Heart right ventricle (tissue), 16 donors: ENCODE data around the gene CCDC86. TPM values are rescaled to one million over a fixed set of nuclear protein-coding genes. Genes with fewer than 3 reads are reported as not detected.
A peak's percentile ranks its signal among the peaks of the same experiment; 100 is the strongest.

Experiments used
- ATAC-seq, 8 donors: fragments of 200-7000 bp; cut with Tn5 transposase; one replicate each; pipeline ENCODE4 v1.9.1; 2020; ENCODE audit warnings: mild to moderate bottlenecking in 8 of 8, moderate library complexity in 8 of 8, moderate number of reproducible peaks in 1 of 8
- DNase-seq, 2 donors: peaks; one replicate each; pipeline ENCODE4 v3.0.0-alpha.2; 2020
- H3K27ac ChIP-seq, 10 donors: fragments of 200-600 bp; sonication (generic) in 2 of 10; one replicate each; pipeline versions ENCODE4 v1.5.0 to v1.8.0; 2020 to 2022; ENCODE audit warnings: mild to moderate bottlenecking in 3 of 10
- H3K27me3 ChIP-seq, 7 donors: fragments of 200-600 bp; one replicate each; pipeline ENCODE4 v1.8.0; 2021 to 2022; ENCODE audit warnings: mild to moderate bottlenecking in 2 of 7
- H3K36me3 ChIP-seq, 9 donors: fragments of 200-600 bp; sonication (generic) in 1 of 9; one replicate each; pipeline versions ENCODE4 v1.5.0 to v1.8.0; 2020 to 2022; ENCODE audit warnings: mild to moderate bottlenecking in 2 of 9
- H3K4me1 ChIP-seq, 9 donors: fragments of 200-600 bp; sonication (generic) in 1 of 9; one replicate each; pipeline versions ENCODE4 v1.5.0 to v1.8.0; 2020 to 2022; ENCODE audit warnings: mild to moderate bottlenecking in 4 of 9
- H3K4me3 ChIP-seq, 10 donors: fragments of 200-600 bp; sonication (generic) in 2 of 10; one replicate each; pipeline versions ENCODE4 v1.5.0 to v1.8.0; 2020 to 2022; ENCODE audit warnings: mild to moderate bottlenecking in 7 of 10, moderate library complexity in 2 of 10
- H3K9me3 ChIP-seq, 11 donors: fragments of 200-600 bp in 10 of 11; sonication (generic) in 2 of 11; one replicate each; pipeline versions ENCODE4 v1.5.0 to v1.8.0; 2013 to 2022; ENCODE audit warnings: mild to moderate bottlenecking in 2 of 11, control low read depth in 1 of 11, moderate library complexity in 1 of 11
- CTCF ChIP-seq, 9 donors: fragments of 200-600 bp; sonication (generic) in 2 of 9; IDR thresholded peaks; one replicate each; pipeline versions ENCODE4 v1.5.0 to v1.8.0; 2021 to 2022; ENCODE audit warnings: antibody characterized with exemption in 9 of 9, mild to moderate bottlenecking in 5 of 9, moderate library complexity in 1 of 9
- WGBS, 2 donors: extraction: QIAGEN DNeasy Blood & Tissue Kit; methylation state at CpG; one replicate each; pipeline ENCODE4 v1.1.7; 2013; ENCODE audit warnings: inconsistent platforms in 1 of 2; 5-methylcytosine and 5-hydroxymethylcytosine counted together
- intact Hi-C, 10 donors: fragments of 100-400 bp; cut with DNase I; formaldehyde crosslinking; loops; one replicate each; pipeline versions ENCODE4 v1.11.1 to v1.14.2; 2022
- polyA plus RNA-seq, 2 donors: library from polyadenylated mRNA; stranded (reverse); fragments of 200-250 nt; gene quantifications; one replicate each; pipeline ENCODE4 v1.2.3, GENCODE V29; 2013
- total RNA-seq, 10 donors: library from RNA; stranded (reverse); fragmentation: NEBNext Ultra II Directional in 3 of 10; extraction: Animal tissue kit (Norgen Biotek cat#: 25700) in 3 of 10; gene quantifications; one replicate each; pipeline versions ENCODE4 v1.2.1 to v1.2.4, GENCODE V29; 2021 to 2023
- donor health status: Arrhythmogenic right ventricular cardiomyopathy.
- donor health status: ischemic (EF 13 %, LVEDD 7.1; RV severe dilation, severe dysfunction).
- donor health status: healthy with polysubstance abuse.
- donor health status: DM: no; HTN: yes; CAD: no.
- donor health status: DM: no; HTN: no; CAD: no.
- donor health status: ischemic (EF 25% LVEDD 6.9; RV normal size, moderate dysfunction).
- donor health status: ischemic (EF 25% LVEDD 5.7; RV mildly dilated, moderate dysfunction).
- donor health status: healthy.
- donor health status: DM: yes; HTN: yes; CAD: no.
- donor health status: Ischemic cardiomyopathy.
- donor health status: ischemic (EF 35%, LVEDD 5.7; RV mildly dilated, moderate dysfunction).
- donor health status: nonischemic (EF 11% LVEDD 7.7; RV severe dilation, severe dysfunction).
- donor health status: DM: yes; HTN: yes; CAD: no.
- donor health status: PGD.
- donor health status: ischemic (EF 29% LVEDD 5.4; RV normal size, mild dysfunction).
- donor health status: nonischemic (EF 23%, LVEDD 6.1; RV moderate dilation, normal function).

Gene CCDC86
- total and polyA plus RNA-seq, 12 donors: 6.6 to 26.5 (median 9.2) TPM

DNA sequence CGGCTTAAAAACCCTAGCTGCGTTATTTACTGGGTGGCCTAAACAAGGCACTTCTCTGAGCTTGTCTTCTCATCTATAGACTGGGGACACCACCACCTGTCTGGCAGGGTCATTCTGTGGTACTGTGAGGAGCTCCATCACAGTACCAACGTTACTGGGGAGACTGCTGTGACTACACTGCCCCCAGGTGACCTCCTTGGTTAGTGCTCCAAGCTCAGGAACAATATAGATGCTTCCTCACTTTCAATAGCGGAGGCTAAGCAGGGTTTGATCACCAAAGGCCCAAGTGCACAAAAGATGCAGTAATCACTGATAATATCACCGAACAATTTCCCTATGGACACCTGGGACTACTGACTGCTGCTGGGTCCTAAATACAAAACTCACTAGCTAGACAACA is 45.6 kb downstream of the CCDC86 start:
- peak; percentile 65 to 86 (median 80) for ATAC-seq
- intact Hi-C loops: loop anchor here in 6 of 10 donors (1.0 to 5.0 kb wide), 3 partner anchors 56 to 110 kb away; no protein-coding TSS in a partner anchor
- 58 to 63% methylated on average over 5 of the region's 5 CpGs for WGBS, 2 donors

GRCh38 chr11:60889869-60890311 is 48.0 kb downstream of the CCDC86 start:
- WGBS, 2 donors: 60 to 61% methylated on average over 6 of the region's 6 CpGs
- peak overlapping the region in 9 of 10 donors; percentile 19 to 74 (median 40) for H3K27ac ChIP-seq
- peaks cover 0 to 49% (median 14%) of the 10 kb centered on the region in 9 donors for H3K36me3 ChIP-seq
- no peak overlapping the region for H3K4me3 ChIP-seq
- ATAC-seq (peak in 2 of 8 donors; percentile 19 to 53), DNase-seq (no peak)
- intact Hi-C loops: loop anchor here in 4 of 10 donors (5.0 to 10.0 kb wide), 4 partner anchors 58 to 115 kb away; no protein-coding TSS in a partner anchor
- no peak for TF ChIP-seq CTCF (IDR thresholded peaks at IDR 0.05)
- no peaks in the 10 kb centered on the region for H3K27me3 ChIP-seq
- no peaks in the 10 kb centered on the region for H3K9me3 ChIP-seq
- peaks cover 3 to 22% (median 15%) of the 10 kb centered on the region in 9 donors for H3K4me1 ChIP-seq

More for the DNA sequence above, 45.6 kb downstream of the CCDC86 start:
- peak in 8 of 9 donors; percentile 41 to 66 (median 62) for TF ChIP-seq CTCF (IDR thresholded peaks at IDR 0.05)
- peak in 1 of 2 donors; percentile 43 for DNase-seq
- Histone ChIP-seq H3K27ac (no peak overlapping the region), H3K4me1 (peaks cover 3 to 22% (median 15%) of the 10 kb centered on the region in 9 donors), H3K36me3 (peaks cover 0 to 25% (median 0%) of the 10 kb centered on the region in 9 donors), H3K9me3 (no peaks in the 10 kb centered on the region), H3K27me3 (no peaks in the 10 kb centered on the region), H3K4me3 (no peak overlapping the region)

- DNase-seq: no peak
- intact Hi-C loops: loop anchor here in 3 of 10 donors (5.0 to 10.0 kb wide), 3 partner anchors 58 to 116 kb away; no protein-coding TSS in a partner anchor
- WGBS, 2 donors: 43 to 62% methylated on average over 5 of the region's 5 CpGs
- Histone ChIP-seq H3K27ac (peak overlapping the region in 8 of 10 donors; percentile 19 to 74 (median 40)), H3K4me3 (no peak overlapping the region), H3K4me1 (peaks cover 3 to 22% (median 15%) of the 10 kb centered on the region in 9 donors), H3K27me3 (no peaks in the 10 kb centered on the region), H3K36me3 (peaks cover 0 to 57% (median 18%) of the 10 kb centered on the region in 9 donors), H3K9me3 (no peaks in the 10 kb centered on the region)
- TF ChIP-seq CTCF (IDR thresholded peaks at IDR 0.05): no peak
- ATAC-seq: peak; percentile 37 to 89 (median 71)
These were observed 48.8 kb downstream of the CCDC86 start for GRCh38 chr11:60890696-60891095.

DNA sequence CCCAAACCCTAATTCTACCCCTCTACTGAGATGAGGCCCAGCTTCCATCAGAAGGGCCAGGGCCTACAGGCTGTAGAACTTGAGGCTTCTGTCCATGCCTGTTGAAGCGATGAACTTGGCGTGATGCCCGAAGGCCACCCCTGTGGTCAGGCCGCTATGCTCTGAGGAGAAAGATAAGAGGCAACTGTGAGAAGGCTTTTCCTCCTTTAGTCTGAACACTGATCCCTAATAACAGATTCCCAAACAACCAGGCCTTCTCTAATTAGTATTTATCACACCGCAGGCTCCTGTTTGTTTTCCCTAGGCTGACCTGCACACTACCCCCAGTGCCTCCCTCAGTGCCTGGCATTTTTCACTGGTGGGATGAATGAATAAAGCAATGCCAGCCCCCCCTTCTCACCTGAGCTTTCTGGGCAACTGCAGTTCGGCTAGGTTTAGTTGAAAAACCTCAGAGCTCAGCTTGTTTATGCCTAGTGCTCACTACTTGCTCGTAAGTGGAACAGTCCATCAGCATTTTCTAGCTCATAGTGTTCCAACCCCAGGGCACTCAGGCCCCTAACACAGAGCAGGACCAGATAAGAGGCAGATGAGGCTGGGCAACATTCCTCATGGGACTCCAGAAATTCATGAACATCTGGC is 49.3 kb downstream of the CCDC86 start:
- Histone ChIP-seq H3K36me3 (peaks cover 0 to 62% (median 23%) of the 10 kb centered on the region in 9 donors), H3K27ac (peak overlapping the region in 5 of 10 donors; percentile 25 to 74 (median 43)), H3K4me3 (no peak overlapping the region), H3K27me3 (no peaks in the 10 kb centered on the region), H3K4me1 (peaks cover 3 to 22% (median 15%) of the 10 kb centered on the region in 9 donors), H3K9me3 (no peaks in the 10 kb centered on the region)
- intact Hi-C loops: loop anchor here in 3 of 10 donors (5.0 to 10.0 kb wide), 3 partner anchors 59 to 116 kb away; no protein-coding TSS in a partner anchor
- WGBS, 2 donors: 60 to 61% methylated on average over 7 of the region's 7 CpGs
- ATAC-seq (peak in 6 of 8 donors; percentile 22 to 48 (median 34)), DNase-seq (peak in 1 of 2 donors; percentile 64)
- no peak for TF ChIP-seq CTCF (IDR thresholded peaks at IDR 0.05)
